GM12891 (cell line): Measurements from ENCODE around the gene DHDDS.
A peak's percentile ranks its signal among the peaks of the same experiment; 100 is the strongest.

Source experiments
- DNase-seq: peaks from one replicate; pipeline ENCODE4 v3.0.0; 2011; ENCODE audit warnings: low spot score; ENCODE audit not compliant: insufficient read length
- FAIRE-seq: peaks from 2 replicates; lab custom pipeline; 2011; peaks lifted over from hg19 to GRCh38; lab: Jason Lieb, UNC
- PAX5 ChIP-seq: IDR thresholded peaks from 2 replicates; pipeline ENCODE4 v1.6.1; 2011; ENCODE audit warnings: low read length, moderate library complexity, mild to moderate bottlenecking; ENCODE audit not compliant: insufficient read depth, severe bottlenecking
- POLR2A ChIP-seq: IDR thresholded peaks from 2 replicates; pipeline ENCODE4 v1.6.1; 2011; ENCODE audit warnings: low read depth, low read length, control low read depth
- POLR2AphosphoS5 ChIP-seq: IDR thresholded peaks from 2 replicates; pipeline ENCODE4 v1.6.1; 2011; ENCODE audit warnings: low read depth, low read length, control low read depth
- POU2F2 ChIP-seq: IDR thresholded peaks from 2 replicates; pipeline ENCODE4 v1.6.1; 2011; ENCODE audit warnings: low read depth, mild to moderate bottlenecking, control low read depth, low read length, moderate library complexity
- SPI1 ChIP-seq: IDR thresholded peaks from 2 replicates; pipeline ENCODE4 v1.6.1; 2011; ENCODE audit warnings: low read depth, low read length, control low read depth
- TAF1 ChIP-seq: IDR thresholded peaks from 2 replicates; pipeline ENCODE4 v1.6.1; 2011; ENCODE audit warnings: low read depth, low read length, control low read depth

Gene DHDDS

GRCh38 chr1:26401891-26402290 lies 30.2 kb upstream of the DHDDS start:
- DNase-seq: no peak
- FAIRE-seq: no peak
- no peak for TF ChIP-seq PAX5
- TF ChIP-seq POLR2AphosphoS5: no peak
- TF ChIP-seq TAF1: no peak
- no peak for TF ChIP-seq POLR2A
- TF ChIP-seq SPI1: no peak
- no peak for TF ChIP-seq POU2F2

GRCh38 chr1:26403656-26404055 lies 28.5 kb upstream of the DHDDS start:
- DNase-seq (no peak), FAIRE-seq (no peak)
- TF ChIP-seq POLR2A (no peak), SPI1 (no peak), TAF1 (no peak), POLR2AphosphoS5 (no peak), PAX5 (no peak), POU2F2 (no peak)

GRCh38 chr1:26404641-26405040 lies 27.5 kb upstream of the DHDDS start:
- FAIRE-seq (no peak), DNase-seq (no peak)
- TF ChIP-seq SPI1: no peak
- no peak for TF ChIP-seq TAF1
- no peak for TF ChIP-seq POLR2A
- no peak for TF ChIP-seq PAX5
- no peak for TF ChIP-seq POU2F2
- TF ChIP-seq POLR2AphosphoS5: no peak

GRCh38 chr1:26405281-26405915 lies 26.7 kb upstream of the DHDDS start:
- DNase-seq (no peak), FAIRE-seq (no peak)
- TF ChIP-seq PAX5 (no peak), POLR2A (no peak), TAF1 (no peak), POU2F2 (no peak), POLR2AphosphoS5 (no peak), SPI1 (no peak)

GRCh38 chr1:26408604-26409003 lies 23.5 kb upstream of the DHDDS start:
- TF ChIP-seq POLR2A (no peak), PAX5 (peak; percentile 59)
- no peak for DNase-seq
- FAIRE-seq: peak; percentile 80

- FAIRE-seq: no peak
- no peak for TF ChIP-seq POLR2A
- TF ChIP-seq POLR2AphosphoS5: no peak
- TF ChIP-seq POU2F2: no peak
- TF ChIP-seq SPI1: no peak
- TF ChIP-seq PAX5: no peak
- DNase-seq: no peak
These were observed 22.8 kb upstream of the DHDDS start for GRCh38 chr1:26409191-26409807.

GRCh38 chr1:26410706-26411623 lies 21.2 kb upstream of the DHDDS start, which contains the start of gene LIN28A:
Gene LIN28A, plus strand, starts transcription at chr1:26410817. Its CDS starts 75 bp downstream, at chr1:26410892.
- FAIRE-seq (no peak), DNase-seq (no peak)
- TF ChIP-seq POLR2AphosphoS5: no peak
- TF ChIP-seq PAX5: no peak
- TF ChIP-seq TAF1: no peak
- no peak for TF ChIP-seq POLR2A
- TF ChIP-seq POU2F2: no peak
- TF ChIP-seq SPI1: no peak

GRCh38 chr1:26411624-26412074 lies 20.5 kb upstream of the DHDDS start:
- FAIRE-seq (no peak), DNase-seq (no peak)
- TF ChIP-seq TAF1: no peak
- no peak for TF ChIP-seq SPI1

- DNase-seq (no peak), FAIRE-seq (no peak)
- TF ChIP-seq POLR2AphosphoS5: no peak
- no peak for TF ChIP-seq POU2F2
- TF ChIP-seq SPI1: no peak
- TF ChIP-seq TAF1: no peak
- TF ChIP-seq POLR2A: no peak
- TF ChIP-seq PAX5: no peak
These were observed 19.8 kb upstream of the DHDDS start for GRCh38 chr1:26412180-26412840.

GRCh38 chr1:26413031-26413430 lies 19.1 kb upstream of the DHDDS start:
- DNase-seq (no peak), FAIRE-seq (no peak)
- no peak for TF ChIP-seq PAX5
- TF ChIP-seq POLR2AphosphoS5: no peak
- no peak for TF ChIP-seq TAF1
- TF ChIP-seq SPI1: no peak
